Fibroblast of gingiva (primary cell): ENCODE results near the gene PHLDB3.
"Not testable (repeated sequence)": the region's sequence is repeated elsewhere in the genome, so short reads cannot be mapped to it uniquely, and the experiment has no call there.

Source experiments
- DNase-seq: peaks from one replicate; pipeline ENCODE4 v3.0.0-alpha.2; 2011; ENCODE audit warnings: low read depth

Gene PHLDB3

DNA sequence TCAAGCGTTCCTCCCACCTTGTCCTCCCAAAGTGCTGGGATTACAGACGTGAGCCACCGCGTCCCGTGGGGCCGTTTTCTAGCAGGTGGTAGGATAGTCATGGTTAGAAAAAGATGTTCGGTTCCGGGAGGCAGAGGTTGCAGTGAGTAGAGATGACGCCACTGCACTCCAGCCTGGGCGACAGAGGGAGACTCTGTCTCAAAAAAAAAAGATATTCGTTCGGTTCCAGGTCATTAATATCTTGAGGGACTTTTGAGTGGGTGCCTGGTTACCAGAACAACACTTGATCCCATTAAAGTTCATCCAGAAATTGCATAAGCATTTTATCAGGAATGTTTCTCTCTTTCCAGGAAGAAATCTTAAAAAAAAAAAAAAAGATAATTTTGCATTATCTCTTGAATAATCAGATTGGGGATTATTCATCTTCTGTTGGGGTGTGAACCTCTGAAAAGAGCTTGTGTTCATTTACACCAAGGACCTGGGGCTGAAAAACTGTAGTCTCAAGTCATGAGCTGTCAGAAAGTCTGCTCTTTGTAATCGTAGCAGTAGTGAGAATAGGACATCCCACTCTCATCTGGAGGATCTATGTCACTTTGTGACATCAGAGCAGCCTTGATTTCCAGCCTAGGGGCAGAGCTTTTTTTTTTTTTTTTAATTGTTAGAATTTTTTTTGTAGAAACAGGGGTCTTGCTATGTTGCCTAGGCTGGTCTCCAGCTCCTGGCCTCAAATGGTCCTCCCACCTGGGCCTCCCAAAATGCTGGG lies 23.5 kb upstream of the PHLDB3 start:
- peak; percentile 21 for DNase-seq

- peak; percentile 63 for DNase-seq
These were observed 22.6 kb upstream of the PHLDB3 start, which contains the start of gene ETHE1 for GRCh38 chr19:43526884-43527859. Gene ETHE1, minus strand, starts transcription at chr19:43527201. Its CDS starts 24 bp downstream, at chr19:43527177.

- no peak for DNase-seq
These were observed 21.6 kb upstream of the PHLDB3 start for GRCh38 chr19:43525836-43526771.

GRCh38 chr19:43524922-43525835 lies 20.6 kb upstream of the PHLDB3 start:
- peak; percentile 58 for DNase-seq

DNA sequence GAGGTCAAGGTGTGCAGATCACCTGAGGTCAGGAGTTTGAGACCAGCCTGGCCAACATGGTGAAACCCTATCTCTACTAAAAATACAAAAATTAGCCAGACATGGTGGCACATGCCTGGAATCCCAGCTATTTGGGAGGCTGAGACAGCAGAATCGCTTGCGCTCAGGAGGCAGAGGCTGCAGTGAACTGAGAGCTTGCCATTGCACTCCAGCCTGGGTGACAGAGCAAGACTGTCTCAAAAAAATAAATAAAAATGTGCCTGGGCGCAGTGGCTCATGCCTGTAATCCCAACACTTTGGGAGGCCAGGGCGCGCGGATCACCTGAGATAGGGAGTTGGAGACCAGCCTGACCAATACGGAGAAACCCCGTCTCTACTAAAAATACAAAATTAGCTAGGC lies 19.1 kb upstream of the PHLDB3 start:
- DNase-seq = not testable (repeated sequence)

- DNase-seq = no peak
These were observed 18.4 kb upstream of the PHLDB3 start for GRCh38 chr19:43522929-43523328.

GRCh38 chr19:43519436-43520088 lies 15.0 kb upstream of the PHLDB3 start:
- peak; percentile 85 for DNase-seq

DNA sequence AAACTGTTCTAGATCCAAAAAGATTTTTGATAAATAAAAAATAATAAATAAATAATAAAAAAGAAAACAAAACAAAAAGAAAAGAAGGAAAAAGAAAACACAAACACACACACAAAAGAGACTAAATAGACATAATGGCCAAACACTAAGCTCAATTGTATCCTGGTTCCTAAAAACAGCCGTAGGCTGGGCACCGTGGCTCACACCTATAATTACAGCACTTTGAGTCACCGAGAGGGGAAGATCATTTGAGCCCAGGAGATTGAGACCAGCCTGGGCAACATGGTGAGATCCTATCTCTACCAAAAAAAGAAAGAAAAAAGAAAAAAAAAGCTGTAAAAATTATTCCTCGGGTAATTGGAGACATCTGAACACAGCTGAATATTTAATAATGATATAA lies 13.5 kb upstream of the PHLDB3 start:
- DNase-seq = no peak

GRCh38 chr19:43512399-43512798 lies 7.9 kb upstream of the PHLDB3 start:
- not testable (repeated sequence) for DNase-seq

DNA sequence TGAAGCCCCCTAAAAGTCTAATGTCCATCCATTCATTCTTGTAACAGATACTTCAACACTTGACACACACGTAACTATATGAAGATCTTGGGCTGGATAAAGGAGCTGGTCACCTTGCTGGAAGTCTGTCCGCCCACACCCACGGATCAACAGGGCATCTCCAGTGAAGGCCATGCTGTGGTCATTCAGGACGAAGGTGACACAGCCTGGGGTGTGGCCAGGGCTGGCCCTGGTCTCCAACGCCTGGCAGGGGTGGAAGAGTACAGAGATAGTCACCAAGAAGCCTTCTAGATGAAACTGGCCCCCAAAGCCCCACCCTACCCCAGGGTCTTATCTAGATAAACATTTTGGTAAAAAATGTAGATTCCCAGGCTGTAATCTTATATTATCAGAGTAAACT lies 6.8 kb upstream of the PHLDB3 start:
- no peak for DNase-seq

GRCh38 chr19:43510713-43511112 lies 6.2 kb upstream of the PHLDB3 start:
- no peak for DNase-seq

DNA sequence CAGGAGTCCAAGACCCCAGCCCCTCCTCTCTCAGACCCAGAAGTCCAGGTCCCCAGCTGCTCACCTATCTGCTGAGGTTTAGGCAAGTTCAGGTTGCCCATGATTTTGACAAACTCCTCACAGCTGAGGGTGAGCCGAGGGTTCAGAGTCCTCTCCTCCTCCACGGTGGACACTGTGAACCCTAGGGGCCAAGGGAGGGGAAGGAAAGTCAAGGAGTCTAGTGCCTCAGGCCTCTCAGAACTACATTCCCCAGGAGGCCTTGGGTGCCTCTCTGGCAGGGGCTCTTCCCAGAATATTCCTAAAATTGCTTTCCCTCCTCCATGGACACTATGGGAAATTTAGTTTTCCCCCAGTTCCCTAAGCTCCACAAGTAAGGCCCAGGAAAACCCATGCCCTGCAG lies 3.3 kb upstream of the PHLDB3 start:
- no peak for DNase-seq

- DNase-seq = no peak
These were observed 2.1 kb upstream of the PHLDB3 start for GRCh38 chr19:43506629-43507028.

GRCh38 chr19:43505941-43506340 lies 1.4 kb upstream of the PHLDB3 start:
- DNase-seq = no peak

- no peak for DNase-seq
These were observed 575 bp upstream of the PHLDB3 start for GRCh38 chr19:43505186-43505456.

DNA sequence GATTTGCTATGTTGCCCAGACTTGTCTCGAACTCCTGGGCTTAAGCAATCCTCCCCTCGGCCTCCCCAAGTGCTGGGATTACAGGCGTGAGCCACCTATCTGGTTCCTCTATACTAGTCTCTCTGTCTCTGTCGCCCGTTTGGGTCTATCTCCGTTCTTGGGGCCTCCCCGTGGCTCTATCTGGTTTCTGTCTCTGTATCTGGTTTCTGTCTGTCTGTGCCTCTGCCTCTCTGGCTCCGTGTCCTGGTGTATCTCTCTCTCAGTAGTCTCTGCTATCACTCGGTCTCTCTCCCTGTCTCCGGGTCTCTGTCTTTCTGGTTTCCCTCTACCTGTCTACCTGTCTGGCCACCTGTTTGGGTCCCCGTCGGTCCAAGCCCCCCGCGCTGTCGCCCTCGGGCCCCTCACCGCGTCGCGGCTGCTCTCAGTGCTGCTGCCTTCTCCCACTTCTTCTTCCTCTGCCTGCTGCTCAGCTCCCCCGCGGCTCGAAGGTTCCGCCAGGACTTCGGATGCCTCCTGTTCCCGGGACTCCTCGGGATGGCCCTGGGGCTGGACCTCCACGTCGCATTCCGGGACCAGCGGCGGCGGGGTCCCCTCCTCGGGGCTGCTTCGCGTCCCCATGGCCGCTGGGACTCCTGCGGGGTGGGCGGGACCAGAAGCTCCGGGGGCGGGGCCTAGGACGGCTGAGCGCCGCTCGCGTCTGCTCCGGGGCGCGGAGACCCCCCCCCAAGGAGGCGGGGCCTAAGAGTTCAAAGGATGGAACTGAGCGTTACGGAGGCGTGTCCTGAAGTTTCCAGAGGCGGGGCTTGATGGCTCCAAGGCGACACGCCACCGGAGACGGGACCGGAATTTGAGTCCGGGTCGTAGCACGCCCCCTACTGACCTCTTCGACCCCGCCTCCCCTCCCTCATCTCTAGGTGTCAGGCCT lies 783 bp downstream of the PHLDB3 start:
- peak; percentile 88 for DNase-seq

DNA sequence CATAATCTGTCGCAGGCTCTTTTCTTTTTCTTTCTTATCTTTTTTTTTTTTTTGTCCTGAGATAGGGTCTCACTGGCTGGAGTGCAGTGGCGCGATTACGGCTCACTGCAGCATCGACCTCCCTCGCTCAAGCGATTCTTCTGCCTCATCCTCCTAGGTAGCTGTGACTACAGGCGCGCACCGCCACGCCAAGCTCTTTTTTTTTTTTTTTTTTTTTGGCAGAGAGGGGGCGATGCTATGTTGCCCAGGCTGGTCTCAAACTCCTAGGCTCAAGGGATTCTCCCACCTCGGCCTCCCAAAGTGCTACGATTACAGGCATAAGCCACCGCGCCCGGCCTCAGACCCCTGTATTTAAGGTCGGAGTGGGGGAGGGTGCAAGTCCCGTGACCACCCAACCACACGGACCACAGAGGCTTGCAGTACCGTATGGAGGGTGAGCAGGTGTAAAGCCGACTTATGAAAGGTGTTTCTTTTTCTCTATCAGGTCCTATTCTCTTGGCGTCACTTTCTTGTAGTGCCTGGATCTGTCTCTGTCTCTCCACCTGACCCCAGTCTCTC lies 2.0 kb downstream of the PHLDB3 start:
- no peak for DNase-seq

GRCh38 chr19:43501661-43502418 lies 2.7 kb downstream of the PHLDB3 start:
- DNase-seq = no peak
